ENCODE data around the gene EZH1. TPM values are rescaled to one million over a fixed set of nuclear protein-coding genes. Genes with fewer than 3 reads are reported as not detected.
A peak's percentile ranks its signal among the peaks of the same experiment; 100 is the strongest.

EZH1 gene
- total and polyA plus RNA-seq, 2 experiments from 2014 or later = 9.5 to 22.5 TPM

- WGBS (ENCODE audit: low lambda C conversion rate, missing lambda C conversion rate) = 14% methylated on average over 2 of the region's 2 CpGs
- H4K20me1 ChIP-seq (ENCODE audit: insufficient read depth, poor library complexity, severe bottlenecking) = no peaks in the 10 kb centered on the region
- H3K9me3 ChIP-seq (ENCODE audit: low read depth) = no peaks in the 10 kb centered on the region
- TF ChIP-seq CTCF (IDR thresholded peaks at IDR 0.05; ENCODE audit: poor library complexity) = peak; percentile 81
- no peak for TF ChIP-seq EZH2 (IDR thresholded peaks at IDR 0.05; ENCODE audit: borderline replicate concordance)
- DNase-seq (ENCODE audit: low spot score) = peak; percentile 87
- no peaks in the 10 kb centered on the region for H3K79me2 ChIP-seq
- H3K4me3 ChIP-seq = no peak overlapping the region
- no peaks in the 10 kb centered on the region for H3K4me1 ChIP-seq (ENCODE audit: insufficient read depth)
- H3K4me2 ChIP-seq = no peak overlapping the region
- H3K27me3 ChIP-seq = no peaks in the 10 kb centered on the region
- no peak overlapping the region for H2AFZ ChIP-seq
- H3K36me3 ChIP-seq (replicated peaks; ENCODE audit: insufficient read depth, low read depth) = no peaks in the 10 kb centered on the region
- no peaks in the 10 kb centered on the region for H3K9me2 ChIP-seq (replicated peaks; ENCODE audit: insufficient read depth)
- no peak overlapping the region for H3K27ac ChIP-seq
These were observed 23.8 kb downstream of the EZH1 start for GRCh38 chr17:42720996-42721583.

DNA sequence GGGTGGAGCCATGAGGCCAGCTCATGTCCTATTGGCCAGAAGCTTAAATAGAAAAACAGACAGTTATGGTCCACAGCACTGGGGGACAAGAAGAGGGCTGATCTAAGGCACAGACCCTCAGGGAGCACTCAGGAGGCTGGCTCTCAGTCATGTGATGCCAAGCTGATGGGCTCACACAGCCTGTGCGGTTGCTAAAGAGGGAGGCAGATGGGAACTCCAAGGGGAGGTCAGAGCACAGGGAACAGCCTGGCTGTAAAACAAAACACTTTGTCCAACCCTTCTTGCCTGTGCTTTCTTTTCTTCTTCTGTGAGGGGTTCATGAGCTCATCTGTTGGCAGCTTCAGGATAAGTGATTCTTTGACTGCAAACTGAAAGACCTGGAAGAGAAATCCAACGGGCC is 35.3 kb downstream of the EZH1 start:
- no peak overlapping the region for H3K4me3 ChIP-seq
- H3K4me1 ChIP-seq (ENCODE audit: insufficient read depth) = no peaks in the 10 kb centered on the region
- no peak overlapping the region for H2AFZ ChIP-seq
- no peak for DNase-seq (ENCODE audit: low spot score)
- no peaks in the 10 kb centered on the region for H3K9me3 ChIP-seq (ENCODE audit: low read depth)
- WGBS (ENCODE audit: low lambda C conversion rate, missing lambda C conversion rate) = 79% methylated on average over 2 of the region's 2 CpGs
- no peaks in the 10 kb centered on the region for H3K9me2 ChIP-seq (replicated peaks; ENCODE audit: insufficient read depth)
- TF ChIP-seq EZH2phosphoT487 (IDR thresholded peaks at IDR 0.05; ENCODE audit: low read depth, severe bottlenecking, unreplicated experiment) (no peak), EZH2 (IDR thresholded peaks at IDR 0.05; ENCODE audit: borderline replicate concordance) (no peak), CTCF (IDR thresholded peaks at IDR 0.05; ENCODE audit: poor library complexity) (no peak)
- no peaks in the 10 kb centered on the region for H3K79me2 ChIP-seq
- H3K27ac ChIP-seq = no peak overlapping the region
- H3K27me3 ChIP-seq = no peaks in the 10 kb centered on the region
- H4K20me1 ChIP-seq (ENCODE audit: insufficient read depth, poor library complexity, severe bottlenecking) = no peaks in the 10 kb centered on the region
- H3K36me3 ChIP-seq (replicated peaks; ENCODE audit: insufficient read depth, low read depth) = no peaks in the 10 kb centered on the region
- H3K4me2 ChIP-seq = no peak overlapping the region

DNA sequence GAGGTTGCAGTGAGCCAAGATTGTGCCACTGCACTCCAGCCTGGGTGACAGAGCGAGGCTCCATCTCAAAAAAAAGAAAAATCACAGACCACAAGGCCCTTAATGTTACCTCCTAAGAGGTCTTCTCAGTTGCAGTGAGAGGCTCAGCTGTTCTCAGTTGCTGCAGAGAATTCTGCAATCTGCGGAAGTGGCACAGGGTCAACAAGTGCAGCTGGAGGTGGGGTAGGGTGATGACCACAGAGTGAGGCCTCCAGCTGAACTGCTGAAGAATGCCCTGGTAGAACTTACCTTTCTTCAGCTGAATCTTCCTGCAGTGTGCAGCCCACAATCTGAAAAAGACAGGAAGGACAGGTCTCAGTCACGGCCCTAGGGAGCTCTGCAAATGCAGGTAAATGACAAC is 36.3 kb downstream of the EZH1 start:
- no peak for DNase-seq (ENCODE audit: low spot score)
- Histone ChIP-seq H4K20me1 (ENCODE audit: insufficient read depth, poor library complexity, severe bottlenecking) (no peaks in the 10 kb centered on the region), H3K27me3 (no peaks in the 10 kb centered on the region), H3K9me2 (replicated peaks; ENCODE audit: insufficient read depth) (no peaks in the 10 kb centered on the region), H3K27ac (no peak overlapping the region), H3K4me3 (no peak overlapping the region), H3K79me2 (no peaks in the 10 kb centered on the region), H3K4me2 (no peak overlapping the region), H3K4me1 (ENCODE audit: insufficient read depth) (no peaks in the 10 kb centered on the region), H2AFZ (no peak overlapping the region), H3K9me3 (ENCODE audit: low read depth) (no peaks in the 10 kb centered on the region), H3K36me3 (replicated peaks; ENCODE audit: insufficient read depth, low read depth) (no peaks in the 10 kb centered on the region)
- TF ChIP-seq EZH2 (IDR thresholded peaks at IDR 0.05; ENCODE audit: borderline replicate concordance) = no peak
- TF ChIP-seq EZH2phosphoT487 (IDR thresholded peaks at IDR 0.05; ENCODE audit: low read depth, severe bottlenecking, unreplicated experiment) = no peak
- no peak for TF ChIP-seq CTCF (IDR thresholded peaks at IDR 0.05; ENCODE audit: poor library complexity)
- WGBS (ENCODE audit: low lambda C conversion rate, missing lambda C conversion rate) = 93% methylated on average over 3 of the region's 3 CpGs

DNA sequence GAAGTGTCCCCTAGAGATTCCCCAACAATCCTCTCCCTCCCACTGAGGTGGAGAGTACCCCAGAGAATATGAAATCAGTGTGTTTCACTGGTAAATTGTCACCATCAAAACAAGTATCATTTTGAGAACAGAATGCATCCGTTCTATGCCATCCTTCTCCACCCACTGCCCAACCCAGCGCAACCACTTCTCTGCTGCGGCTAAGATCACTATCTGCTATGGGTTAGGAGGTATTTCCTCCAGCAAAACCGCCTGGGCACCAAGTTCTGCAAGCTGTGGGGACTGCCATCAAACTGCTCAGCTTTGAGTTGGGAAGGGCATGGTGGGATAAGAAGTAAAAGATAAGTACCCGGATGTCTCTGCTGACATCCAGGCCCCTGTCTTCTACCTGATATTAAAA is 38.1 kb downstream of the EZH1 start:
- TF ChIP-seq EZH2phosphoT487 (IDR thresholded peaks at IDR 0.05; ENCODE audit: low read depth, severe bottlenecking, unreplicated experiment) = no peak
- TF ChIP-seq CTCF (IDR thresholded peaks at IDR 0.05; ENCODE audit: poor library complexity) = no peak
- no peak for TF ChIP-seq EZH2 (IDR thresholded peaks at IDR 0.05; ENCODE audit: borderline replicate concordance)
- Histone ChIP-seq H3K4me3 (no peak overlapping the region), H3K4me1 (ENCODE audit: insufficient read depth) (no peaks in the 10 kb centered on the region), H4K20me1 (ENCODE audit: insufficient read depth, poor library complexity, severe bottlenecking) (no peaks in the 10 kb centered on the region), H3K27ac (no peak overlapping the region), H3K9me3 (ENCODE audit: low read depth) (no peaks in the 10 kb centered on the region), H3K9me2 (replicated peaks; ENCODE audit: insufficient read depth) (no peaks in the 10 kb centered on the region), H3K36me3 (replicated peaks; ENCODE audit: insufficient read depth, low read depth) (no peaks in the 10 kb centered on the region), H3K79me2 (no peaks in the 10 kb centered on the region), H3K27me3 (no peaks in the 10 kb centered on the region), H3K4me2 (no peak overlapping the region), H2AFZ (no peak overlapping the region)
- no peak for DNase-seq (ENCODE audit: low spot score)
- WGBS (ENCODE audit: low lambda C conversion rate, missing lambda C conversion rate) = 89% methylated on average over 5 of the region's 5 CpGs
